Limb (tissue), 2 donors: Measurements from ENCODE around the gene PHF19.

ENCODE experiments used
- DNase-seq, 2 donors: peaks; one replicate each; pipeline ENCODE4 v3.0.0-alpha.2; 2016; ENCODE audit errors: extremely low spot score in 2 of 2

The PHF19 gene

GRCh38 chr9:120854596-120855327 is 22.2 kb downstream of the PHF19 start:
- no peak for DNase-seq

- no peak for DNase-seq
These were observed 23.8 kb downstream of the PHF19 start for GRCh38 chr9:120853198-120853597.

- no peak for DNase-seq
These were observed 24.6 kb downstream of the PHF19 start for GRCh38 chr9:120852240-120853010.

GRCh38 chr9:120851449-120851848 is 25.5 kb downstream of the PHF19 start:
- no peak for DNase-seq

- no peak for DNase-seq
These were observed 26.7 kb downstream of the PHF19 start for GRCh38 chr9:120850315-120850714.

- no peak for DNase-seq
These were observed 30.1 kb downstream of the PHF19 start for GRCh38 chr9:120846906-120847305.

- DNase-seq, result no peak
These were observed 30.6 kb downstream of the PHF19 start for GRCh38 chr9:120846251-120846889.

GRCh38 chr9:120845255-120845654 is 31.7 kb downstream of the PHF19 start:
- DNase-seq, result no peak

- peak; percentile 95 to 97 for DNase-seq
These were observed 34.1 kb downstream of the PHF19 start, which contains the start of gene PSMD5 for GRCh38 chr9:120842685-120843485. Gene PSMD5 (minus strand): TSS chr9:120842922. CDS start chr9:120842909, 13 bp downstream.

- DNase-seq, result no peak
These were observed 34.9 kb downstream of the PHF19 start for GRCh38 chr9:120841930-120842684.

- no peak for DNase-seq
These were observed 37.8 kb downstream of the PHF19 start for GRCh38 chr9:120839146-120839545.

- no peak for DNase-seq
These were observed 39.1 kb downstream of the PHF19 start for GRCh38 chr9:120837921-120838320.

- no peak for DNase-seq
These were observed 43.7 kb downstream of the PHF19 start for GRCh38 chr9:120833325-120833724.

GRCh38 chr9:120832807-120833206 is 44.2 kb downstream of the PHF19 start:
- DNase-seq, result no peak

GRCh38 chr9:120830865-120831264 is 46.1 kb downstream of the PHF19 start:
- no peak for DNase-seq

GRCh38 chr9:120830151-120830550 is 46.8 kb downstream of the PHF19 start:
- DNase-seq, result no peak

- DNase-seq, result no peak
These were observed 47.3 kb downstream of the PHF19 start for GRCh38 chr9:120829650-120830049.

- no peak for DNase-seq
These were observed 56.9 kb downstream of the PHF19 start for GRCh38 chr9:120820095-120820494.

GRCh38 chr9:120818595-120818994 is 58.4 kb downstream of the PHF19 start:
- DNase-seq, result no peak

GRCh38 chr9:120815075-120815474 is 61.9 kb downstream of the PHF19 start:
- DNase-seq, result no peak

GRCh38 chr9:120808931-120809330 is 68.1 kb downstream of the PHF19 start:
- no peak for DNase-seq
